ENCODE results near the gene ARL6IP4. TPM values are rescaled to one million over a fixed set of nuclear protein-coding genes. Genes with fewer than 3 reads are reported as not detected.

The ARL6IP4 gene
- total and polyA plus RNA-seq, 3 experiments from 2014 or later: 172 to 246 (median 181) TPM

GRCh38 chr12:122986258-122986871 lies 5.9 kb downstream of the ARL6IP4 start:
- H3K4me3 ChIP-seq (ENCODE audit: low read length): no peak overlapping the region
- H3K4me1 ChIP-seq (ENCODE audit: insufficient read depth, low read length): peaks cover 26% of the 10 kb centered on the region
- peaks cover 0 to 1% (median 0%) of the 10 kb centered on the region in 5 donors for H3K9me3 Mint-ChIP-seq
- H3K36me3 Mint-ChIP-seq: peaks cover 0 to 39% (median 2%) of the 10 kb centered on the region in 3 donors
- DNase-seq: no peak
- no peak overlapping the region for H3K4me3 Mint-ChIP-seq
- no peaks in the 10 kb centered on the region for H3K27me3 Mint-ChIP-seq
- peaks cover 16 to 33% (median 23%) of the 10 kb centered on the region in 3 donors for H3K4me1 Mint-ChIP-seq
- no peak overlapping the region for H3K27ac ChIP-seq (ENCODE audit: low read depth, low read length)
- H3K9me3 ChIP-seq (ENCODE audit: low read length): no peaks in the 10 kb centered on the region
- no peaks in the 10 kb centered on the region for H3K27me3 ChIP-seq (ENCODE audit: insufficient read depth, low read length, poor library complexity, severe bottlenecking)
- POLR2A ChIA-PET: no interaction called here
- no peak overlapping the region for H3K27ac Mint-ChIP-seq
- H3K36me3 ChIP-seq (ENCODE audit: insufficient read depth, low read length): no peaks in the 10 kb centered on the region
- CTCF ChIA-PET: no interaction called here

- CTCF ChIA-PET: no interaction called here
- Histone ChIP-seq H3K4me3 (ENCODE audit: low read length) (no peak overlapping the region), H3K9me3 (ENCODE audit: low read length) (no peaks in the 10 kb centered on the region), H3K36me3 (ENCODE audit: insufficient read depth, low read length) (no peaks in the 10 kb centered on the region), H3K4me1 (ENCODE audit: insufficient read depth, low read length) (peaks cover 17% of the 10 kb centered on the region), H3K27me3 (ENCODE audit: insufficient read depth, low read length, poor library complexity, severe bottlenecking) (no peaks in the 10 kb centered on the region), H3K27ac (ENCODE audit: low read depth, low read length) (no peak overlapping the region)
- Mint-ChIP-seq H3K4me3 (peak overlapping the region in 1 of 7 donors; percentile 48), H3K36me3 (peaks cover 0 to 30% (median 2%) of the 10 kb centered on the region in 3 donors), H3K27me3 (no peaks in the 10 kb centered on the region), H3K9me3 (peaks cover 0 to 1% (median 0%) of the 10 kb centered on the region in 5 donors), H3K27ac (no peak overlapping the region), H3K4me1 (peaks cover 7 to 23% (median 13%) of the 10 kb centered on the region in 3 donors)
- POLR2A ChIA-PET: no interaction called here
- no peak for DNase-seq
These were observed 6.8 kb downstream of the ARL6IP4 start for GRCh38 chr12:122987086-122987951.

GRCh38 chr12:122988036-122988435 lies 7.6 kb downstream of the ARL6IP4 start:
- no peaks in the 10 kb centered on the region for H3K27me3 ChIP-seq (ENCODE audit: insufficient read depth, low read length, poor library complexity, severe bottlenecking)
- H3K9me3 Mint-ChIP-seq: peaks cover 0 to 1% (median 0%) of the 10 kb centered on the region in 5 donors
- ChIA-PET CTCF (no interaction called here), POLR2A (no interaction called here)
- no peaks in the 10 kb centered on the region for H3K27me3 Mint-ChIP-seq
- no peak overlapping the region for H3K4me3 ChIP-seq (ENCODE audit: low read length)
- no peak overlapping the region for H3K4me3 Mint-ChIP-seq
- no peaks in the 10 kb centered on the region for H3K9me3 ChIP-seq (ENCODE audit: low read length)
- DNase-seq: no peak
- no peaks in the 10 kb centered on the region for H3K36me3 ChIP-seq (ENCODE audit: insufficient read depth, low read length)
- H3K27ac ChIP-seq (ENCODE audit: low read depth, low read length): no peak overlapping the region
- peaks cover 10% of the 10 kb centered on the region for H3K4me1 ChIP-seq (ENCODE audit: insufficient read depth, low read length)
- H3K4me1 Mint-ChIP-seq: peaks cover 4 to 16% (median 13%) of the 10 kb centered on the region in 3 donors
- no peak overlapping the region for H3K27ac Mint-ChIP-seq
- peaks cover 0 to 26% (median 2%) of the 10 kb centered on the region in 3 donors for H3K36me3 Mint-ChIP-seq

GRCh38 chr12:122988612-122989212 lies 8.2 kb downstream of the ARL6IP4 start:
- no peaks in the 10 kb centered on the region for H3K36me3 ChIP-seq (ENCODE audit: insufficient read depth, low read length)
- ChIA-PET POLR2A (no interaction called here), CTCF (no interaction called here)
- H3K4me3 ChIP-seq (ENCODE audit: low read length): no peak overlapping the region
- H3K27me3 Mint-ChIP-seq: no peaks in the 10 kb centered on the region
- H3K27ac Mint-ChIP-seq: peak overlapping the region in 1 of 8 donors; percentile 70
- peaks cover 7% of the 10 kb centered on the region for H3K4me1 ChIP-seq (ENCODE audit: insufficient read depth, low read length)
- H3K9me3 Mint-ChIP-seq: peaks cover 0 to 1% (median 0%) of the 10 kb centered on the region in 5 donors
- no peak overlapping the region for H3K27ac ChIP-seq (ENCODE audit: low read depth, low read length)
- no peak overlapping the region for H3K4me3 Mint-ChIP-seq
- H3K36me3 Mint-ChIP-seq: peaks cover 0 to 19% (median 2%) of the 10 kb centered on the region in 3 donors
- no peaks in the 10 kb centered on the region for H3K27me3 ChIP-seq (ENCODE audit: insufficient read depth, low read length, poor library complexity, severe bottlenecking)
- H3K4me1 Mint-ChIP-seq: peaks cover 0 to 9% (median 7%) of the 10 kb centered on the region in 3 donors
- no peaks in the 10 kb centered on the region for H3K9me3 ChIP-seq (ENCODE audit: low read length)
- no peak for DNase-seq

GRCh38 chr12:122989225-122989839 lies 8.9 kb downstream of the ARL6IP4 start:
- peaks cover 0 to 3% (median 3%) of the 10 kb centered on the region in 3 donors for H3K4me1 Mint-ChIP-seq
- peaks cover 0 to 1% (median 0%) of the 10 kb centered on the region in 5 donors for H3K9me3 Mint-ChIP-seq
- ChIA-PET POLR2A (no interaction called here), CTCF (no interaction called here)
- peaks cover 0 to 15% (median 2%) of the 10 kb centered on the region in 3 donors for H3K36me3 Mint-ChIP-seq
- no peak for DNase-seq
- no peaks in the 10 kb centered on the region for H3K36me3 ChIP-seq (ENCODE audit: insufficient read depth, low read length)
- no peak overlapping the region for H3K27ac ChIP-seq (ENCODE audit: low read depth, low read length)
- peaks cover under 1% of the 10 kb centered on the region for H3K4me1 ChIP-seq (ENCODE audit: insufficient read depth, low read length)
- H3K27me3 Mint-ChIP-seq: no peaks in the 10 kb centered on the region
- H3K4me3 ChIP-seq (ENCODE audit: low read length): no peak overlapping the region
- no peaks in the 10 kb centered on the region for H3K9me3 ChIP-seq (ENCODE audit: low read length)
- H3K4me3 Mint-ChIP-seq: no peak overlapping the region
- H3K27ac Mint-ChIP-seq: no peak overlapping the region
- H3K27me3 ChIP-seq (ENCODE audit: insufficient read depth, low read length, poor library complexity, severe bottlenecking): no peaks in the 10 kb centered on the region

- Histone ChIP-seq H3K9me3 (ENCODE audit: low read length) (no peaks in the 10 kb centered on the region), H3K36me3 (ENCODE audit: insufficient read depth, low read length) (no peaks in the 10 kb centered on the region), H3K4me1 (ENCODE audit: insufficient read depth, low read length) (no peaks in the 10 kb centered on the region), H3K27me3 (ENCODE audit: insufficient read depth, low read length, poor library complexity, severe bottlenecking) (no peaks in the 10 kb centered on the region), H3K27ac (ENCODE audit: low read depth, low read length) (no peak overlapping the region), H3K4me3 (ENCODE audit: low read length) (no peak overlapping the region)
- H3K36me3 Mint-ChIP-seq: peaks cover 0 to 10% (median 0%) of the 10 kb centered on the region in 3 donors
- ChIA-PET CTCF (no interaction called here), POLR2A (no interaction called here)
- H3K4me3 Mint-ChIP-seq: no peak overlapping the region
- H3K27ac Mint-ChIP-seq: no peak overlapping the region
- H3K9me3 Mint-ChIP-seq: peaks cover 0 to 1% (median 0%) of the 10 kb centered on the region in 5 donors
- no peaks in the 10 kb centered on the region for H3K27me3 Mint-ChIP-seq
- H3K4me1 Mint-ChIP-seq: no peaks in the 10 kb centered on the region
- no peak for DNase-seq
These were observed 9.5 kb downstream of the ARL6IP4 start for GRCh38 chr12:122989874-122990419.

- ChIA-PET CTCF (no interaction called here), POLR2A (no interaction called here)
- Mint-ChIP-seq H3K27ac (no peak overlapping the region), H3K4me1 (no peaks in the 10 kb centered on the region), H3K9me3 (no peaks in the 10 kb centered on the region), H3K4me3 (peak overlapping the region in 1 of 7 donors; percentile 73), H3K27me3 (no peaks in the 10 kb centered on the region), H3K36me3 (peaks cover 0 to 6% (median 0%) of the 10 kb centered on the region in 3 donors)
- H3K9me3 ChIP-seq (ENCODE audit: low read length): no peaks in the 10 kb centered on the region
- H3K4me3 ChIP-seq (ENCODE audit: low read length): no peak overlapping the region
- no peaks in the 10 kb centered on the region for H3K27me3 ChIP-seq (ENCODE audit: insufficient read depth, low read length, poor library complexity, severe bottlenecking)
- no peaks in the 10 kb centered on the region for H3K4me1 ChIP-seq (ENCODE audit: insufficient read depth, low read length)
- DNase-seq: peak in 1 of 5 donors; percentile 41
- H3K27ac ChIP-seq (ENCODE audit: low read depth, low read length): no peak overlapping the region
- no peaks in the 10 kb centered on the region for H3K36me3 ChIP-seq (ENCODE audit: insufficient read depth, low read length)
These were observed 10.1 kb downstream of the ARL6IP4 start for GRCh38 chr12:122990561-122990960.

Measured in CD8-positive, alpha-beta memory T cell (primary cell).